ENCODE results near the gene AP5S1.

- no peak for TF ChIP-seq EZH2 (IDR thresholded peaks at IDR 0.05; ENCODE audit: borderline replicate concordance, low read length)
- no peak for TF ChIP-seq CTCF (conservative IDR thresholded peaks at IDR 0.05 in 1 of 2, IDR thresholded peaks at IDR 0.05 in 1 of 2; ENCODE audit: extremely low read depth in 1 of 2, insufficient read depth in 1 of 2, low read depth in 1 of 2, low read length in 2 of 2)
Measured at GRCh38 chr20:3819411-3820047, 818 bp upstream of the AP5S1 start.
